Hematopoietic multipotent progenitor cell (in vitro differentiated cells): Measurements from ENCODE around the gene SLCO2B1. TPM values are rescaled to one million over a fixed set of nuclear protein-coding genes. Genes with fewer than 3 reads are reported as not detected.

Experiments used
- DNase-seq, 3 donors: peaks; one replicate each; pipeline ENCODE4 v3.0.0-alpha.2; 2011 to 2015; ENCODE audit warnings: low read depth in 2 of 3, low spot score in 2 of 3
- total RNA-seq: library from RNA; depleted of rRNA; stranded (reverse); fragments of >200 nt; gene quantifications from one replicate; pipeline ENCODE4 v1.2.3, GENCODE V29; 2012

Gene SLCO2B1
- total RNA-seq, 1 donor: under 0.01 TPM

DNA sequence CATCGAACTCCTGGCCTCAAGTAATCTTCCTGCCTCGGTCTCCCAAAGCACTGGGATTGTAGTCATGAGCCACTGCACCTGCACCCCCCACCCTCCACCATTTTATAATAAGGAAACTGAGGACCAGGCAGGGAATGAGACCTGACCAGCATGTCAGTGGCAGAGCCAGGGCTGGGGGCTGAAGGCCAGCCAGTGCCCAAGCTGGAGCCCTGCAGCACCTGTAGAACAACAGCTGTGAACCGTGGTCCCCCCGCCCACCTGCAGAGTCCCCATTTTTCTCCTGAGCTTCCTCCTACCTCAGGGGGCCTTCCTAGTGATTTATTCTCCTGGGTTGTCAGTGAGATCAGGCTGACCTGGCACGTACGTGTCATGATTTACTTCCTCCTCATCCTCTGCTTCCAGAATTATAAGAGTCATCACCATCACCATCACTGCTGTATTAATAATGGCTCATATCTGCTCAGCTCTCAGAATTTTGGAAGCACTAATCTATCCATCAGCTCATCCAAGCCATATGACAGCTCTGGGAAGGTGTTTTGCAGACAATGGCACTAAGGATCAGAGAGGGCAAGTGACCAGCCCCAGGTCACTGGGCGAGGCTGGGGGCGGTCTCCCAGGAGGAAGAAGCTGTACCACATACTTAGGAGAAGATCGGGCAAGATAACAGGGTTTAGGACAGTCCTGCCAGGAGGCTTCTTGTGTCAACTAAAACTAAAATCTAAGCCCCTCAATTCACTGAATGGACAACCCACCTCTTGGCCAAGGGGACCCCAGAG lies 5.5 kb upstream of the SLCO2B1 start:
- DNase-seq: no peak

DNA sequence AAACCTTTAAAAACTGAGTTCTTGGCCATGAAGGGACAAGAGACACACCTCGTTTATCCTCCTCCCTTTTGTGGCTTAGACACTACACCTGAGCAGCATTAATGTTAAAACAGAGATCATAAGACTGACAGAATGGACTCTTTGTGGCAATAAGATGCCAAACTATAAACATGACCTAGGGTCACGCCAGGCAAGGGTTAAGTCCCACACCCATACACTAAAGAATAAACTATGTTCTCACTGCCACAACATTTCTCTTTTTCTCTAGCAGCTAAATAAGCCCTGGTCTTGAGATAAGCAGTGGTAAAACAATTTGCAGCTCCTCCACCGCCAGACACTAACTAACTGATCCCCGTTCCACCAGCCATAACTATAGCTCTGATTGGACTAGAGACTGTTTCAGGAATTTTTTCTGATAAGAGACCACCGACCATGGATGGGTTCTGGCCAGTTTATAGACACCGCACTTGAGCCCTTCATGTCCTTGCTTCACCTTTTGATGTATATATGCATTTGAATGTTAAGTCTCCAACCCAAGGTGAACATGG lies 4.9 kb upstream of the SLCO2B1 start:
- DNase-seq: no peak

- no peak for DNase-seq
Measured at GRCh38 chr11:75146711-75147110, 4.2 kb upstream of the SLCO2B1 start.

DNA sequence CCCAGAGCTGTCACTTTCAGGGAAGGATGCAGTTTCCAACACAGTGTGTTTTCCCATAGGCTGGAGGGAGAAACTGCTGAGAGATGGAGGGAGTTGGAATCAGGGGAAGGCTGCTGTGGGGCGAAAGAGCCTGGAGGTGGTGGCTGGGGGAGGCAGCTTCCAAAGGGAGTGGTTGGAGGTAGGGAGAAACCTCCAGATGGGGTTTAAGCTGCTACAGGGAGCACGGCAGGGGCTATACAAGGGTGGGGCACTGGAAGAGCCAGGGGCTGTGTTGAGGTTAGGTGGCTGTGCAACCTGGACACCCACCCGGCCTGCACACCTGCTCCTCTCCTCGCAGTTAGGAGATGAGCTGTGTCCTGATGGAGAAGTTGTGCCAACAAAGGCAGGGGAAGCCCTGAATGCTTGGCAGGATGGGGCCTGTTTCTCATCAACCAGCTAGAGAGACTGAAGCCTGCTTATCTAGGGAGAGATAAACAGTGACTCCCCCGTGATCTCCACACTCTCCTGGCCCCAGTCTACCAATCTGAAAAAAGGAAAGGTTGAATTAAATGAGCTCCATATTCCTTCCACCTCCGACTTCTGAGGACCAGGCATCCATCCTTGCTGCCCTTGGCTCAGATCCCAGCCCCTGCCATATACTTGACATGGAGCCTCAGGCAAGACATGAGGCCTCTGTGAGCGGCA lies 3.6 kb upstream of the SLCO2B1 start:
- DNase-seq: no peak

DNA sequence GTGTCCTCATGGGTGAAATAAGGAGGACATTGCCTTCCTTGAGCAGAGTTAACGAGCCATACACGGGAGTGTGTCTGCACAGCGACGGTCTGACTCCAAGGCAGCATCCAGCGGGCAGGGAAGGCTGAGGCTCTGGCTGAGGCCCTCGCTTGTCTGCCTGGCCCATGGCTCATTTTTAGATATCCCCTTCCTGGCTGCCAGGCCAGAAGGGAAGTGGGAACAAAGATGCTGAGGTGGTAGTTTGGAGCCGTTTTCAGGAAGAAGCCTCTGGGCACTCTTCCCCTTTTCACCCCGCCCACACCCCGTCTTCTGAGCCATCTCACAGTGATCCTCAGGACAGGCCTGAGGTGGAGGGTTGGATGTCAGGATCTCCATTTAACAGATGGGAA lies 3.0 kb upstream of the SLCO2B1 start:
- no peak for DNase-seq

GRCh38 chr11:75148436-75148983 lies 2.4 kb upstream of the SLCO2B1 start:
- no peak for DNase-seq

- DNase-seq: no peak
Measured at GRCh38 chr11:75149766-75150465, 991 bp upstream of the SLCO2B1 start.

DNA sequence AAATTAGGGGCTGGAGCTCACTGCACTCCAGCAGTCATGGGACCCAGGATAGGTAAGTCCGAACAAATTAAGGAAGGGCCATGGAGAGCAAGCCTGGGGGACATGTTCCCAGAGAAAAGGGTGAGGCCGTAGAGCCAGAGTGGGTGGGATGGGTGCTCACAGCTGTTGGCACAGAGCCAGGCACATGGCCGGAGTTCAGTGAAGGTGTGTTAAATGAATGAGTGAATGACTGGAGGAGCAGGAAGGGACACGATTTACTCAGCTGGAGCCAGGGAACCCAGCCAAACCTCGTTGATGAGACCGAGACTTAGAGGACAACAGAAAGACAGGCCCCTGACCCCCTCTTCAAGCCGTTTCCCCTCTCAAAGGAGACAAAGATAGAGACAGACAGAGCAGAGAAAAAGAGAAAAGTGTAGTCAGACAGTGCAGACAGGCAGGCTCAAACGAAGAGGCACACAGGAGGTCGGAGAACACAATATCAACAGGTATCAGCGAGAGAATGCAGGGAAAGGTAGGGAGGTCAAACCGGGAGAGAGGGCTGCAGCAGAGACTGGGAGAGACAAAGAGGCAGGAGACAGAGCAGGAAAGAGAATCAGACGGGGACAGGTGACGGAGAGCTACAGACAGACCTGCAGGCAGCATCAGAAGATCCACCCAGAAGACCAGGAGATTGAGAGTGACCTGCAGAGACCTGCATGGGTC lies 590 bp downstream of the SLCO2B1 start:
- no peak for DNase-seq

DNA sequence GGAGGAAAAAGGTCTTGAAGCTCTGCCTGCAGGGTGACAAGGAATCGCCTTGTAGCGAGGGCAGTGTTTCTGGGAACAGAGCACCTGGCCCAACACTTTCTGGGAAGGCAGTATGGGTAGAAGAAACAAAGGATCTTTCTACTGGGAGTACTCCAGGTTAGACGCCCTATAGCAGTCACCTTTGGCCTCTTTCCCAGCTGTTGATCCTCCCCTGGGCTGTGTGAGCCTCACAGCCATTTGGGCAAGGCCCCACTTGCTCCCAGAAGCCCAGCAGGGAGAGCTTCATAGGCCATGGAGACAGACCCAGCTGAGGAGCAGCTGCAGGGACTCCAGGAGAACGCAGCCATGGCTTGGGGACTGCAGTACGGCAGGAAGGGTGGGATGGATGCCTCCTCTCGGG lies 1.2 kb downstream of the SLCO2B1 start:
- no peak for DNase-seq

GRCh38 chr11:75152651-75153427 lies 1.9 kb downstream of the SLCO2B1 start:
- no peak for DNase-seq

GRCh38 chr11:75154646-75155569 lies 4.0 kb downstream of the SLCO2B1 start:
- no peak for DNase-seq

GRCh38 chr11:75155570-75156422 lies 4.9 kb downstream of the SLCO2B1 start:
- no peak for DNase-seq

DNA sequence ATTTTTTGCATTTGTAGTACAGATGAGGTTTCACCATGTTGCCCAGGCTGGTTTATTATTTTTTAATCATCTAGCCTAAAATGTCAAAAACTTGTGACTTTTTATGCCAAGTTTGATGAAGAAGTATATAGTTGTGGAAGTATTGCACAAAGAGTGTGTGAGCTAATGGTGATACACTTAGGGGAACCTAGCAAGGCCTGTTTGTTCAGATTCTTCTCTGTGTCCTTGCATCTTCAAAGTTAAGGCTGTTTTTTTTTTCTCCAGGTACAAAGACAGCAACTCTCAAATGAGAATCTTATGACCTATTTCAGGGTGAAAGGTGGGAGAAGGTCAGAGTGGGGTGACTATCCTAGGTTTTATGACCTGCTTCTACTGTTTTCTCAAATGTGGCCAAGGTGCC lies 7.3 kb downstream of the SLCO2B1 start:
- DNase-seq: no peak

- DNase-seq: no peak
Measured at GRCh38 chr11:75158696-75159150, 7.8 kb downstream of the SLCO2B1 start.

- no peak for DNase-seq
Measured at GRCh38 chr11:75159151-75159953, 8.4 kb downstream of the SLCO2B1 start.

DNA sequence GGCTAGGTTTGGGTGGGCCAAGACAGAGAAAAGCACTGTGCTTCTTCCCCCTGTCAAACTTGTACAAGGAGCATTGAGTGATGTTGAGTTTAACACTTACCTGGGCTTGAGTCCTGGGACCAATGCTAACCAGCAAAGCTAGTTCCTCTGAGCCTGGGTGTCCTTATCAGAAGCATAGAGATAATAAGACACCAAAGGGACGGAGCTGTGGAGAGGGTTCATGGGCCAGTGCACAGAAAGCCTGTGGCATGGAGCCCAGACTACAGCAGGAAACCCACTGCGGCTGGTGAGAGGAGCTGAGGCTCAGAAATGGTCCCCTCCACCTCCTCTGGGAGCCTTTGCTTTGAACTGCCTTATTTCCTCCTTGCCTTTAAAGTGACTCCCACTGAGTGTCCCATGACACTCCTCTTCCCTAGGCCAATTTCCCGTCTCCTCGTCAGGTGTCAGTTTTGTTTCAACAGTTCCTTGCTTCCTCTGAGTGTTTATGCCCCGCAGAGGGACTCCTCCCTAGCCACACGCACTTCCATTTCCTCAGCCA lies 9.4 kb downstream of the SLCO2B1 start:
- DNase-seq: no peak

GRCh38 chr11:75160880-75161279 lies 10.0 kb downstream of the SLCO2B1 start:
- DNase-seq: no peak
